ENCODE measurements around the gene SPATA2L.
"Not testable (repeated sequence)": the region's sequence is repeated elsewhere in the genome, so short reads cannot be mapped to it uniquely, and the experiment has no call there.

The SPATA2L gene

GRCh38 chr16:89678258-89678657 lies 23.2 kb downstream of the SPATA2L start:
- no peak overlapping the region for H3K27ac ChIP-seq
- no peak for TF ChIP-seq ZFX (IDR thresholded peaks at IDR 0.05)
- TF ChIP-seq CTCF (conservative IDR thresholded peaks at IDR 0.05), result no peak

- TF ChIP-seq ZFX (IDR thresholded peaks at IDR 0.05) (no peak), CTCF (conservative IDR thresholded peaks at IDR 0.05) (no peak)
- no peak overlapping the region for H3K27ac ChIP-seq
Observed at GRCh38 chr16:89672177-89672941, 29.1 kb downstream of the SPATA2L start.

GRCh38 chr16:89671565-89671964 lies 29.9 kb downstream of the SPATA2L start:
- H3K27ac ChIP-seq, result not testable (repeated sequence)

- TF ChIP-seq CTCF (conservative IDR thresholded peaks at IDR 0.05) (no peak), ZFX (IDR thresholded peaks at IDR 0.05) (no peak)
- no peak overlapping the region for H3K27ac ChIP-seq
Observed at GRCh38 chr16:89670496-89671431, 30.7 kb downstream of the SPATA2L start.

- TF ChIP-seq ZFX (IDR thresholded peaks at IDR 0.05) (no peak), CTCF (conservative IDR thresholded peaks at IDR 0.05) (no peak)
- H3K27ac ChIP-seq, result no peak overlapping the region
Observed at GRCh38 chr16:89669755-89670154, 31.8 kb downstream of the SPATA2L start.

GRCh38 chr16:89668790-89669158 lies 32.7 kb downstream of the SPATA2L start:
- TF ChIP-seq CTCF (conservative IDR thresholded peaks at IDR 0.05) (no peak), ZFX (IDR thresholded peaks at IDR 0.05) (no peak)
- no peak overlapping the region for H3K27ac ChIP-seq

GRCh38 chr16:89667633-89668032 lies 33.9 kb downstream of the SPATA2L start:
- H3K27ac ChIP-seq, result no peak overlapping the region

More at GRCh38 chr16:89667633-89668032, 33.9 kb downstream of the SPATA2L start:
- TF ChIP-seq ZFX (IDR thresholded peaks at IDR 0.05), result no peak
- no peak for TF ChIP-seq CTCF (conservative IDR thresholded peaks at IDR 0.05)

Measured in C4-2B (cell line).